Heart right ventricle (tissue), 16 donors: ENCODE measurements around the gene JPH2. TPM values are rescaled to one million over a fixed set of nuclear protein-coding genes. Genes with fewer than 3 reads are reported as not detected.
A peak's percentile ranks its signal among the peaks of the same experiment; 100 is the strongest.

Experiments used
- ATAC-seq, 8 donors: fragments of 200-7000 bp; cut with Tn5 transposase; one replicate each; pipeline ENCODE4 v1.9.1; 2020; ENCODE audit warnings: mild to moderate bottlenecking in 8 of 8, moderate library complexity in 8 of 8, moderate number of reproducible peaks in 1 of 8
- DNase-seq, 2 donors: peaks; one replicate each; pipeline ENCODE4 v3.0.0-alpha.2; 2020
- H3K27ac ChIP-seq, 10 donors: fragments of 200-600 bp; sonication (generic) in 2 of 10; one replicate each; pipeline versions ENCODE4 v1.5.0 to v1.8.0; 2020 to 2022; ENCODE audit warnings: mild to moderate bottlenecking in 3 of 10
- H3K27me3 ChIP-seq, 7 donors: fragments of 200-600 bp; one replicate each; pipeline ENCODE4 v1.8.0; 2021 to 2022; ENCODE audit warnings: mild to moderate bottlenecking in 2 of 7
- H3K36me3 ChIP-seq, 9 donors: fragments of 200-600 bp; sonication (generic) in 1 of 9; one replicate each; pipeline versions ENCODE4 v1.5.0 to v1.8.0; 2020 to 2022; ENCODE audit warnings: mild to moderate bottlenecking in 2 of 9
- H3K4me1 ChIP-seq, 9 donors: fragments of 200-600 bp; sonication (generic) in 1 of 9; one replicate each; pipeline versions ENCODE4 v1.5.0 to v1.8.0; 2020 to 2022; ENCODE audit warnings: mild to moderate bottlenecking in 4 of 9
- H3K4me3 ChIP-seq, 10 donors: fragments of 200-600 bp; sonication (generic) in 2 of 10; one replicate each; pipeline versions ENCODE4 v1.5.0 to v1.8.0; 2020 to 2022; ENCODE audit warnings: mild to moderate bottlenecking in 7 of 10, moderate library complexity in 2 of 10
- H3K9me3 ChIP-seq, 11 donors: fragments of 200-600 bp in 10 of 11; sonication (generic) in 2 of 11; one replicate each; pipeline versions ENCODE4 v1.5.0 to v1.8.0; 2013 to 2022; ENCODE audit warnings: mild to moderate bottlenecking in 2 of 11, control low read depth in 1 of 11, moderate library complexity in 1 of 11
- CTCF ChIP-seq, 9 donors: fragments of 200-600 bp; sonication (generic) in 2 of 9; IDR thresholded peaks; one replicate each; pipeline versions ENCODE4 v1.5.0 to v1.8.0; 2021 to 2022; ENCODE audit warnings: antibody characterized with exemption in 9 of 9, mild to moderate bottlenecking in 5 of 9, moderate library complexity in 1 of 9
- WGBS, 2 donors: extraction: QIAGEN DNeasy Blood & Tissue Kit; methylation state at CpG; one replicate each; pipeline ENCODE4 v1.1.7; 2013; ENCODE audit warnings: inconsistent platforms in 1 of 2; 5-methylcytosine and 5-hydroxymethylcytosine counted together
- intact Hi-C, 10 donors: fragments of 100-400 bp; cut with DNase I; formaldehyde crosslinking; loops; one replicate each; pipeline versions ENCODE4 v1.11.1 to v1.14.2; 2022
- polyA plus RNA-seq, 2 donors: library from polyadenylated mRNA; stranded (reverse); fragments of 200-250 nt; gene quantifications; one replicate each; pipeline ENCODE4 v1.2.3, GENCODE V29; 2013
- total RNA-seq, 10 donors: library from RNA; stranded (reverse); fragmentation: NEBNext Ultra II Directional in 3 of 10; extraction: Animal tissue kit (Norgen Biotek cat#: 25700) in 3 of 10; gene quantifications; one replicate each; pipeline versions ENCODE4 v1.2.1 to v1.2.4, GENCODE V29; 2021 to 2023
- donor health status: Arrhythmogenic right ventricular cardiomyopathy.
- donor health status: ischemic (EF 13 %, LVEDD 7.1; RV severe dilation, severe dysfunction).
- donor health status: healthy with polysubstance abuse.
- donor health status: DM: no; HTN: yes; CAD: no.
- donor health status: DM: no; HTN: no; CAD: no.
- donor health status: ischemic (EF 25% LVEDD 6.9; RV normal size, moderate dysfunction).
- donor health status: ischemic (EF 25% LVEDD 5.7; RV mildly dilated, moderate dysfunction).
- donor health status: healthy.
- donor health status: DM: yes; HTN: yes; CAD: no.
- donor health status: Ischemic cardiomyopathy.
- donor health status: ischemic (EF 35%, LVEDD 5.7; RV mildly dilated, moderate dysfunction).
- donor health status: nonischemic (EF 11% LVEDD 7.7; RV severe dilation, severe dysfunction).
- donor health status: DM: yes; HTN: yes; CAD: no.
- donor health status: PGD.
- donor health status: ischemic (EF 29% LVEDD 5.4; RV normal size, mild dysfunction).
- donor health status: nonischemic (EF 23%, LVEDD 6.1; RV moderate dilation, normal function).

The JPH2 gene
- total and polyA plus RNA-seq, 12 donors = 61.9 to 215 (median 146) TPM

GRCh38 chr20:44218446-44218845, 31.5 kb upstream of the JPH2 start:
- intact Hi-C loops = loop anchor here (2.0 to 10.0 kb wide), 15 partner anchors 92 to 516 kb away; partner anchors contain the start of genes FITM2 (in 3 of the 10) and TTPAL (in 1 of the 10)
- Histone ChIP-seq H3K4me3 (peak overlapping the region in 5 of 10 donors; percentile 22 to 43 (median 28)), H3K9me3 (no peaks in the 10 kb centered on the region), H3K27ac (peak overlapping the region in 7 of 10 donors; percentile 5 to 72 (median 52)), H3K27me3 (no peaks in the 10 kb centered on the region), H3K4me1 (peaks cover 0 to 40% (median 12%) of the 10 kb centered on the region in 9 donors), H3K36me3 (peaks cover 0 to 19% (median 0%) of the 10 kb centered on the region in 9 donors)
- TF ChIP-seq CTCF (IDR thresholded peaks at IDR 0.05) = no peak
- WGBS, 2 donors = 50 to 57% methylated on average over 4 of the region's 4 CpGs
- DNase-seq (no peak), ATAC-seq (no peak)

- TF ChIP-seq CTCF (IDR thresholded peaks at IDR 0.05) = peak; percentile 63 to 95 (median 84)
- DNase-seq = peak; percentile 52 to 69
- H3K4me3 ChIP-seq = peak overlapping the region in 8 of 10 donors; percentile 2 to 43 (median 27)
- H3K27me3 ChIP-seq = no peaks in the 10 kb centered on the region
- H3K36me3 ChIP-seq = peaks cover 0 to 19% (median 0%) of the 10 kb centered on the region in 9 donors
- ATAC-seq = peak; percentile 66 to 84 (median 78)
- intact Hi-C loops = loop anchor here (1.0 to 10.0 kb wide), 20 partner anchors 93 to 517 kb away; partner anchors contain the start of genes FITM2 (in 9 of the 10) and TTPAL (in 1 of the 10)
- peak overlapping the region in 8 of 10 donors; percentile 1 to 72 (median 48) for H3K27ac ChIP-seq
- H3K4me1 ChIP-seq = peaks cover 0 to 35% (median 18%) of the 10 kb centered on the region in 9 donors
- 42 to 43% methylated on average over 11 of the region's 11 CpGs for WGBS, 2 donors
- no peaks in the 10 kb centered on the region for H3K9me3 ChIP-seq
Measured at GRCh38 chr20:44217342-44218092, 30.5 kb upstream of the JPH2 start.

GRCh38 chr20:44215125-44215524, 28.1 kb upstream of the JPH2 start:
- Histone ChIP-seq H3K36me3 (peaks cover 0 to 12% (median 0%) of the 10 kb centered on the region in 9 donors), H3K4me3 (no peak overlapping the region), H3K9me3 (no peaks in the 10 kb centered on the region), H3K27ac (no peak overlapping the region), H3K27me3 (no peaks in the 10 kb centered on the region), H3K4me1 (peaks cover 0 to 44% (median 30%) of the 10 kb centered on the region in 9 donors)
- TF ChIP-seq CTCF (IDR thresholded peaks at IDR 0.05) = peak; percentile 56 to 86 (median 78)
- peak in 2 of 8 donors; percentile 20 to 21 for ATAC-seq
- intact Hi-C loops = loop anchor here (1.0 to 10.0 kb wide), 16 partner anchors 96 to 520 kb away; partner anchors contain the start of genes FITM2 (in 2 of the 10) and TTPAL (in 1 of the 10)
- DNase-seq = peak; percentile 60 to 64
- 51 to 52% methylated on average over 7 of the region's 7 CpGs for WGBS, 2 donors

- TF ChIP-seq CTCF (IDR thresholded peaks at IDR 0.05) = no peak
- 81 to 83% methylated on average over 4 of the region's 4 CpGs for WGBS, 2 donors
- intact Hi-C loops = loop anchor here in 9 of 10 donors (5.0 to 10.0 kb wide), 9 partner anchors 172 to 525 kb away; partner anchors contain the start of gene TTPAL (in 1 of the 9)
- ATAC-seq (no peak), DNase-seq (no peak)
- H3K4me1 ChIP-seq = peaks cover 0 to 49% (median 40%) of the 10 kb centered on the region in 9 donors
- no peaks in the 10 kb centered on the region for H3K9me3 ChIP-seq
- H3K4me3 ChIP-seq = no peak overlapping the region
- H3K36me3 ChIP-seq = peaks cover 0 to 6% (median 0%) of the 10 kb centered on the region in 9 donors
- H3K27ac ChIP-seq = no peak overlapping the region
- no peaks in the 10 kb centered on the region for H3K27me3 ChIP-seq
Measured at GRCh38 chr20:44212792-44213191, 25.8 kb upstream of the JPH2 start.
